Nucleus accumbens (tissue), 56 donors: Measurements from ENCODE around the gene LRRC8E.
"Not testable (repeated sequence)": the region's sequence is repeated elsewhere in the genome, so short reads cannot be mapped to it uniquely, and the experiment has no call there.

Experiments used
- DNase-seq, 56 donors: peaks; one replicate each; lab custom pipeline; 2025; lab: John Stamatoyannopoulos, UW

Gene LRRC8E

DNA sequence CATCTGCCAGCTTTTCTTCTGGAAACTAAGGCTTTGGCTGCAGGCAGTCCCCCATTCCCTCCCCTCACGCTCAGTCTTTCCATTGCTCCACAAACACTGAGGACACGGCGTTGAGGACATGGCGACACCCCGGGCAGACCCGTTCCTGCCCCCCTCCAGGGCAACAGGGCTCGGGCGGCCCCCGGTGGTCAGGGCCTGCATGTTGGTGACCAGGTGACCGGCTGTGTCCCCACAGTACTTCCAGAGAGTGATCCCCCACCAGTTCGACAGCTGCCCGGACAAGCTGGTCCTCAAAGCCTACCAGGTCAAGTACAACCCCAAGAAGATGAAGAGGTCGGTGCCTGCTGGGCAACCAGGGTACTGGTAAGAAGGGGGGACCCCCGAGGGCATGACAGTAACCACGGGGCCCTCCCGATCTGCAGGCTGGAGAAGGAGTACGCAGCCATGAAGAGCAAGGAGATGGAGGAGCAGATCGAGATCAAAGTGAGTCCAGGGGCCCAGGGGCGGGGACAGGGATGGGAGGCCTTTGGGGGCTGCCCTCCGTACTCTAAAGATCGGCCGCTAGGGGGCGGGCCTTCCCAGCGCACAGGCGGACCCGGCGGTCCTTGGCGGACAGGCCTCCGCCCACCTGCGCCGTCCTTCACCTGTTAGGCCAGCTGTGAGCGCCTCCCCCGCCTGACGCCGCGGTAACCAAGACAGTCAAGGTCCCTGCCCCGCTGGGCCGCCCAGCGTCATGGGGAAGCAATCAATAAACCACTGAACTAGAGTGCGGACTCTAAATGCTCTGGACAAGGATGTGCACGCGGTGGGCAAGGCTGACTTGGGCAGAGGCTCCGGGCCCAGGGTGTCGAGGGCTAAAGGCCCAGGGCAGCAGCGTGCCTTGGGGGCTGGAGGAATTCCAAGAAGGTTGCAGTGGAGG is 35.2 kb upstream of the LRRC8E start:
- DNase-seq: peak in 47 of 56 donors; percentile 17 to 78 (median 48)

DNA sequence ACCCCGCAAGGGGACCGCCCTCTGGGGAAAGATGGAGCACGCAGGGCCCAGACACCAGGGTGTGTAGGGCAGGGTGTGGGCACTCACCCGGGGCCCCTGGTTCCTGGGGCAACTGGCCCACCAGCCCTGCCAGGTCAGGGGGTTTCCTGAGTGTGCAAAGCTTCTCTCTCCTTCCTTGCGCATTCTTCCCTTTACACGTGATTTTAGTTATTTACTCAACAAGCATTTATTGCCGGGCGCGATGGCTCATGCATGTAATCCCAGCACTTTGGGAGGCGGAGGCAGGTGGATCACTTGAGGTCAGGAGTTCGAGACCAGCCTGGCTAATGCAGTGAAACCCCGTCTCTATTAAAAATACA is 34.6 kb upstream of the LRRC8E start:
- no peak for DNase-seq

DNA sequence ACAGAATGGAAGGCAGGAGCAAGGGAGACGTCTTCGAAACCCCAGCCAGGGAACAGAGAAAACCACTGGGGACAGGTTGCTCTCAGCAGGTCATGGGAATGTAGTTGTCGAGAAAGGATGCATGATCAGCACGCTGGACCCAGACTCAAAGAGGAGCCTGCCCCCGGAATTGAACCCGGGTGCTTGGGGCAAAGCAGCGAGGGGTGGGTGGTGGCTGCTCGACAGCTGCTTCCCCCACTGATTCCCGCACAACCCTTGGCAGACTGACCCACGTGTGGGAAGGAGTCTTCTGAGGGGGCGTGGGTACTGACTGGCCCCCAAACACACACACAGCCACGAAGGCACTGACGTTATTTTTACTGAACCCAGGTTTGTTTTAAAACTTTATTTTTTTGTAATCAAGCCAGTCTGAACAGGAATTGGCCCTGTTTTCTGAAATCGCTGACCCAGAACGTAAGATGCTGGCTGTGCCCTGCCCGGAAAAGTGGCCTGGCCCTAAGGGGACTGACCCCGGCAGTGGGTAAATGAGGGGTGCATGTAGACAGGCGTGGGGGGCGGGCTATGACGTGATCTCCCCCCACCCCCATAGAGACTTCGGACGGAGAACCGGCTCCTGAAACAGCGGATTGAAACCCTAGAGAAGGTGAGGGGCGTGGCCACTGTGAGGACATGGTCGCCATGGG is 32.7 kb upstream of the LRRC8E start:
- no peak for DNase-seq

DNA sequence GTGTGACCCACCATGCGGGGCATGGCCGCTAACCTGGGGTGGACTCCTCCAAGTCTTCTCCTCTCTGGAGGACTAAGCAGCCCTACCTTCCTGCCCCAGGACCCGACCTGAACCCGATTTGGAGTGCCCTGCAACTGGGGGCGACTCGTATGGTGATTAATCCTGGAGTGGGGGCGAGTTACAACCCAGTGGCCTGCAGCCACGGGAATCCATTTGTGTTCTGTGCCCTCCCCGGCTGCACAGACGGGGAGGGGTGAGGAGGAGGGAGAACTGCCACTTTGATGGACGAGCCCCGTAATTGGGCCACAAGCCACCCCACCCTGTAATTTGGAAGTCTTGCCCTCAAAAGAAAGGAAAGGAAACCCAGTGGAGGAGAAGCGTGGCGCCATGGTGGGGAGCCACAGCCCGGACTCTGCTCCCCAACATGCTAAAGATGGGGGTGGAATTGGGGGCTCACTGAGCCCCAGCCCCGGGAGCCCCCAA is 32.2 kb upstream of the LRRC8E start:
- DNase-seq: no peak

DNA sequence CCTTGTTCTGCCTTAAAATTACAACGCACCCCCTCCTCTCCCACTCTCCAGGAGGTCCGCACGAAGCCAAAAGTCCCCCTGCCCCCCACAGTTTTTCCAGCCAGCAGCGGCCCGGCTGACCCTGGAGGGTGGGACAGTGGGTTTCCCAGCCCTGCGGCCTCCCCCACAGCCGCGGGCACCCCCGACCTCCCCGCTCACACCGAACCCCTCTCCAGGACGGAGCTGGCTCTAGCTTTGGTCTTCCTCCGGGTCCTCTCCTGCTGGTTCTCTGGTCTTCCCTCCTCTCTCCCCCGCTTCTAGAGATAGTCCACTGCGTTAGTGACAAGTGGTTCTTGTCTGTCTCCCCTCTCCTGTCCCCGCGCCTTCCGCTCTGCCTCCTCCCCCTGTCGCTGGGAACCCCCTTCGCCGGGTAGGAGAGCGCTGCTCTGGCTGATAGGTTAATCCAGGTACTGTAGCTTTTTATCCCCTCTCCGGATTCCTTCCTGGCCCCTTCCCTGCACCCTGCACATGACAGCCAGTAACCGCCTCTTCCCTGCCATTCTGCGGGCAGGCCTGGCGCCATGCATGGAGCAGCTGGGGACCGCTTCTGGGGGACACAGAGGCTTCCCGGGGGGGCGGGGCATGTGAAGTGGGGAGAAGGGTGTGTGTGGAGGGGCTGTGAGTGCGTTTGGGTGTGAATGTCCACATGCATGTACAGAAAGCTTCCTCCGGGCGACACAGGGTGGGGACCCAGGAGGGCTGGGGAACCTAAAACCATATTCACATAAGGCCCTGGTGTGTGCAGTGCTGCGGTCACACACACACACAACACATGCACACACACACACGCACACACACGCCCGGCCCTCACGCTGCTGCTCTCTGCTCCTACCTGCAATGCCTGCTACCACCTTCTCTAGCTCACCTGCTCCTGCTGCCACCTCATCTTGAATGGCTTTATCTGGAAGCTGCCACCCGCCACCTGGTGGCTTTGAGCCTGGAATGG is 31.3 kb upstream of the LRRC8E start:
- no peak for DNase-seq

DNA sequence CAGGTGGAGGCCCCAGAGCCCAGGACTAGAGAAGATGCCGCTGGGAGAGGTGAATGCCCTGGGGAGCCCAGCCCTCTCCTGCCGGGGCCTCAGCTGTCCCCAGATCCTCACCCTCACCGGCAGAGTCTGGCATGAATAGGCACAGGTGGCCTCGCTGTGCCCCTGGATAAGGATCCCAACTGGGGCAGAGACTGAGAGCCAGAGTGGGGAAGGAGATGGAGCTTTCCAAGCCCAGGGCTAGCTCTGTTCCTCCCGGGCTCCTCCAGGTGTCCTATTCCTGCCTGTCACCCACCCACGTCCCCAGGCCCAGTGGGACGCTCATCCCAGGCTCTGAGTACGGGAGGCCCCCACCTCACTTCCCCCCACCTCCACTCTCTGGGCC is 30.6 kb upstream of the LRRC8E start:
- no peak for DNase-seq

DNA sequence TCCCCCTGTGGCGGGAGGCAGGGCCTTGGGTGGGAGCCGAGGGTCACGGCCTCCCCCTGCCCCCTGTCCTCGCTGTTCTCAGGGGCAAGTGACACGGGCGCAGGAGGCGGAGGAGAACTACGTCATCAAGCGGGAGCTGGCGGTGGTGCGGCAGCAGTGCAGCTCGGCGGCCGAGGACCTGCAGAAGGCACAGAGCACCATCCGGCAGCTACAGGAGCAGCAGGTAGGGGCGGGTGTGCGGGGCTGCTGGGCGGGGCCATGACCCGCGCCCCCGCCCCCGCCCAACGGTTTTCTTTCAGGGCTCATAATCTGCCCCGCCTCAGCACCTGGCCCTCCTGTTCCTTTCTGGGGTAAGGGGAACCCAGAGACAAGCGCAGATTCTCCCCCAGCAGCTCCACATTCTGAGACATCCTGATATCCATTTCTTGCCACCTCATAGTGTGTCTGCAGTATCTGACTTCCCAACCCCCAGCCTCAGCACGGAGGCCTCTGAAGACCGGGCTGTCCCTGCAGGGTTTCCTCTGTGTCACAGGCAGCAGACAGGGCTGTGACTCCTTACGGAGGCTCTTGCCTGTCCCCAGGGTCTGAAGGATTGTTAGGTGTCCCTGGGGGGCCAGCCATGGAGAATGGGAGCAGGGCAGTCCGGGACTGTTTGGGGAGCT is 30.1 kb upstream of the LRRC8E start:
- peak in 4 of 56 donors; percentile 2 to 16 (median 14) for DNase-seq

DNA sequence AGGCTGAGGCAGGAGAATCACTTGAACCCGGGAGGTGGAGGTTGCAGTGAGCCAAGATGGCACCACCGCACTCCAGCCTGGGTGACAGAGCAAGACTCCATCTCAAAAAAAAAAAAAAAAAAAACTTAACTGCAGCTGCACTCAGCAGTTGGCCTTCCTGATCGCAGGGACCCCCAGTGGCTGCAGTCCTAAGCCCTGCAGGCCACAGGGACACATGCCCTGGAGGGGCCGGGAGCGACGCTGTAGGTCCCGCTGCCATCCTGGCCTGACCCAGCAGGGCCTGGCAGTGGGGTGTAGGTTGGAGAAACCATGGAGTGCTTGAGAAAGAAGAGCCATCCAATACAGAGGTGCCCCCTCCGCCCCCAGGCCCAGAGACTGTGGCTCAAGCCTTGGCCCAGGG is 29.2 kb upstream of the LRRC8E start:
- not testable (repeated sequence) for DNase-seq

DNA sequence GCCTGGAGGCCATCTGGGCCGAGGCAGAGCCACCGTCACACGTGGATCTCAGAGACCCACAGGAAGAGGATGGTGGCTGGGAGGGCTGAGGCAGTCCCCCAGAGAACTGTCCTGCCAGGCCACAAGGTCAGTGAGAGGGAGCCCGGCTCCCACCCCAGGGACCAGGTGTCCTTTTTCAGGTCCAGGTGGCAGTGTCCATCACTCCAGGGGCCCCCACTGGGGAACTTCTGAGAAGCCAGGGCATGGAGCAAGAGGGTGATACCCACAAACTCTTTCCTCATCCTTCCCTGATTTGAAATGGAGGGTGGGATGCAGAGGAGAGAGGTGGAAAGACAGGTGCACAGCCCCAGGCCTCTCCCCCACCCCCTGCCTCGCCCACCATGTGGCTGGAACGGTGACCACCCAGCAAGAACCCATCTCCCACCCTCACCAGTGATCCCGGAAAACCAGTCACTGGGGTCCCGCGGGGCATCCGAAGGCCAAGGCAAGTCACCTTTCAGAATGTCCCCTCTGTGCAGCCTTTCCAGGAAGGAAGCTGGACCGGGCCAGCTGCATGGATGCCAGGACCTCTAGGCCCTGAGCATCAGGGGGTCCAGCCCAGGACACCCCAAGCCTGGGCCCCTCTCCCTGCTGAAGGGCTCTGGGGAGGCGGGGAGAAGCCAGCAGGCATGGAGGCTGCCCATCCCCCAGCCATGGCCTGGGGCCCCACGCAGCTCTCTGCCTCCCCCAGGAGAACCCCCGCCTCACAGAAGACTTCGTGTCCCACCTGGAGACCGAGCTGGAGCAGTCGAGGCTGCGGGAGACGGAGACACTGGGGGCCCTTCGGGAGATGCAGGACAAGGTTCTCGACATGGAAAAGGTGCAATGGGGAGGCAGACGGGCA is 28.2 kb upstream of the LRRC8E start:
- DNase-seq: no peak

DNA sequence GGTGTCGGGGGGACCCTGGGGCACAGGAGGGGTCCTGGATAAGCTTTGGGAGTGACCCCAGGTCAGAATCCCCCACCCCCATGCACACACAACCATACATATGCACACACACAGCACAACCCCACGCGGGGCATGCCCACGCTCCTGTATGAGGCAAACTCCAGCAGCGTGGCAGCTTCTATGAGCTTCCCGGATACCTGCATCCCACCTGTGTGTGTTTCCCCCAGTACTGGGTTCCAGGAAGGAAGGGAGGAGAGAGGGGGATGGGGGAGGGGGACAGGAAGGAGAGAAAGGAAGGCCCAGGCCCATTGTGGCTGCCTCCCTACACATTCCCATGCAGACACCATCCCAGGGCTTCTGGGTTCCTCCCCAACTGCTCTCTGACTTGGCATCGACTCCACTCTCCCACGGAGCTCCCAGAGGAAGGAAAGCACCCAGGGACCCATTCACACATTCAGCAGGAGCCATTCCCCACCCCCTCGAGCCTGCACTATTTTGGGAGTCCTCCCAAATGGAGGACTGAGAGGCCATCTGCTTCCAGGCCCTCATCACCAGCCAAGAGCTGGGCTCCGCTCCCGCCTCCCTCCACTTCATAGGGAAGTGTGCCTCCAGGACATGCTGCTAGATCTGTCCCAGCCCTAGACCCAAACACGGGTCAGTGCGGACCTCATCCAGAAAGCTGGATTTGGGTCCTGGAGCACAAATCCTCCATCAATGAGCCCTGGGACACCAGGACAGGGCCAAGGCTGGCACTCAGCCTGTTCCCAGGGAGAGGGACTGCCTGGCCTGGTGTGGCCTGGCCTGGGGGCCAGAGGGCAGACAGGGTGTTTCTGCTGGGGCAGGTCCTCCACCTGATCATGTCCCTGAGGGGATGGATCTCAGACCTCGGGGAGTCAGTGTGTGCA is 27.3 kb upstream of the LRRC8E start:
- DNase-seq: peak in 13 of 56 donors; percentile 6 to 57 (median 17)

DNA sequence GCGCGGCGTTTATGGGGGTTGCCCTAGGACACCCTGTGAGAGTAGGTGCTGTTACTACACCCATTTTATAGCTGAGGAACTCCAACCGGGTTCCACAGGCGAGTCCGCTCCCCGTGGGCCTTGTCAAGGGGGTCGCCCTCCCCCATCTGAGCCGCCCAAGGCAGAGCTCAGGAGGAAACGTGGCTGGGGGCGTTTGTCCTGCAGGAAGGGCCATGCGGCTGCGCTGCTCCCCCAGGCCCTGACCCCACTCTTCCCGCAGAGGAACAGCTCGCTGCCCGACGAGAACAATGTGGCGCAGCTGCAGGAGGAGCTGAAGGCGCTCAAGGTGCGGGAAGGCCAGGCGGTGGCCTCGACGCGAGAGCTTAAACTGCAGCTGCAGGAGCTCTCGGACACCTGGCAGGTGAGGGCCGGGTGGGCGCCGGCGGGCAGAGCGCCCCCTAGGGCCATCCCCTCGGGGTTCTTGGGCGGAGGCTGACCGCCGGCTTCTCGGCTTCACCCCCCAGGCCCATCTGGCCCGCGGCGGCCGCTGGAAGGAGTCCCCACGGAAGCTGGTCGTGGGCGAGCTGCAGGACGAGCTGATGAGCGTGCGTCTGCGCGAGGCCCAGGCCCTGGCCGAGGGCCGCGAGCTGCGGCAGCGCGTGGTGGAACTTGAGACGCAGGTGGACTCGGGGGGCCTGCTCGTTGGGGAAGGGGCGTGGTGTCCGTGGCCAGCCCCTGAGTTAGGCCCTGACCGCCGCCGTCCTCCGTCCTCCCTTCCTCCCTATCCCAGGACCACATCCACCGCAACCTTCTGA is 26.5 kb upstream of the LRRC8E start:
- DNase-seq: no peak

DNA sequence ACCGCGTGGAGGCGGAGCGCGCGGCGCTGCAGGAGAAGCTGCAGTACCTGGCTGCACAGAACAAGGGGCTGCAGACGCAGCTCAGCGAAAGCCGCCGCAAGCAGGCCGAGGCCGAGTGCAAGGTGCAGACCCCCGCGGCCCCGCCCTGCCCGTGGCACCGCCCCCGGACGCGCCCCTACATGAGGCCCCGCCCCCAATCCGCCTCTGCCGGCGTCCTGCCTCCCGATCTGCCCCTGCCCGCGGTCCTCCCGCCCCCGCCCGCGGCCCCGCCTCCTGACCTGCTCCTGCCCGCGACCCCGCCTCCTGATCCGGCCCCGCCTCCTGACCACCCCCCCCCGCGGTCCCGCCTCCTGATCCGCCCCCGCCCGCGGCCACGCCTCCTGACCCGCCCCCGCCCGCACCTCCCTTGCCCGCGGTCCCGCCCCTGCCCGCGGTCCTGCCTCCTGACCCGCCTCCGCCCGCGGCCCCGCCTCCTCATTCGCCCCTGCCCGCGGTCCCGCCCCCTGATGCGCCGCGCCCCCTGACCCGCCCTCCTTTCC is 25.8 kb upstream of the LRRC8E start:
- DNase-seq: peak in 34 of 56 donors; percentile 7 to 79 (median 32)

DNA sequence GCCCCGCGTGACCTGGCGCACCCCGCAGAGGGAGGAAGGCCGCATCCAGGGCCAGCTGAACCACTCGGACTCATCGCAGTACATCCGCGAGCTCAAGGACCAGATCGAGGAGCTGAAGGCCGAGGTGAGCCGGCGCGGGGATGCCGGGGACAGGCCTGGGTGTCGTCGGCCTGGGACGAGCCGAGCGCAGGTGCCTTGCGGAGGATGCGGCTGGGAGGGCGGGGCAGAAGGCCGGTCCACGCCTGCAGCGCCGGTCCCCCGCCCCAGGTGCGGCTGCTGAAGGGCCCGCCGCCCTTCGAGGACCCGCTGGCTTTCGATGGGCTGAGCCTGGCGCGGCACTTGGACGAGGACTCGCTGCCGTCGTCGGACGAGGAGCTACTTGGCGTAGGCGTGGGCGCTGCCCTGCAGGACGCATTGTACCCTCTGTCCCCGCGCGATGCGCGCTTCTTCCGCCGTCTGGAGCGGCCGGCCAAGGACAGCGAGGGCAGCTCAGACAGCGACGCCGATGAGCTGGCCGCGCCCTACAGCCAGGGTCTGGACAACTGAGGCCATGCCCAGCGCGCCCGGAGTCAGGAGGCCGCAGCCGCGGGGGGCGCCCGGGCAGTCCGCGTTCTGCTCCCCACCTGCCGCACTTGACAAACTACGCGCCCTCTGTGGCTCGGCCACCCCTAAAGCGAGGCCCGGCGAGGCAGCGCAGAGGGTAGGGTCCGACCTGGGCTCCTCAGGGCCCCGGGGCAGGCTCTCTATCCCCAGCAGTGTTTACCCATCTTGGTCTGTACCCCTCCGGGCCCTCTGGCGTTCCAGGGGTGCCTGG is 24.9 kb upstream of the LRRC8E start:
- DNase-seq: no peak

DNA sequence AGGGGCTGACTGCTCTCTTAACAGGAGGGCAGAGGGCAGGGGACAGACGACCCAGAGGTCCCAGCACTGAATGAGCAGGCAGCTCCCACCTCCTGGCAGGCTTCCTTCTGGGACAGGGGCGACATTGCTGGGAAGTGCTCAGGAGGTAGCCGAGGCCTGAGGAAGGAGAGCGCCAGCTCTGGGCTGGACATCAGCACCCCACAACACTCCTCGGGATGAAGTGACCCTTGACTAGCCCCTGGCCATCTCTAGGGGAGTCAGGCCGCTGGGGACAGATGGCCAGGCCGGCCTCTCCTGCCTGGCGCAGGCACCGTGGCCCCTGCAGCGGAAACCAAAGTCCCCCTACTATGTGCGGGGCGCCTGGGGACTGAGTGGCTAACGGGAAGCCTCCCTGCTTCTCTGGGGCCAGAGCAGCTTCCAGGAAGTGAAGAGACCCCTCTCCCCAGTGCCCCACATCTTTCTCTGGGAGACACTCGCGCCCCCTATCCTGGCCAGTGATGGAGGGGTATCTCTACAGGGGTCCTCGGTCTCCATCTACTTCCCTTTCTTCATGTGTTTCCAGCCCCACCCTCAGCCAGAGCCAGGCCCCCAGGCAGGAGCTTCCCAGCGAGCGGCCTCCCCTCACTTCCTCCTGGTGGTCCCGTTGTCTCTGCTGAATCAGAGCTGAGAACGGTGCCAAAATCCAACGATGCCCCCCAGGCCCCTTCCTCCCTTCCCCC is 24.2 kb upstream of the LRRC8E start:
- DNase-seq: no peak

DNA sequence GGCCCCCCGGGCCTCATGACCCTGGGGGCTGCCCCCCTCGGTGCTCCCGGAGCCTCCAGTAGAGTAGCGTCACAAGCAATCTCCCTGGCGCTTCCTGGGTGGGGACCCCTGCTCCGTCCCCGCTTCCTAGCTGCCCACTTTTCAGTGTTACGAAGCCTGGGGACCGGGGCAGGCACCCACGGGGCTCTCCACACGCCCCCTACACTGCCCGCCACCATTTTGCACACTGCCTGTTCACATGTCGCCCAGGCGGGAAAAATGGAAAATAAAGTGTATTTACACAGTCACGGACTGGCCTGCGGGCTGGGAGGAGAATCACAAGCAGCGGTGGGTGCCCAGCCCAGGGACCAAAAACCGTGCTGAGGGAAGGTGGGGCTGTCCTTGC is 23.6 kb upstream of the LRRC8E start:
- no peak for DNase-seq
